Activated naive CD4-positive, alpha-beta T cell treated with Interleukin-2 at 50 U/mL for 16 hours (primary cell): ENCODE data around the gene KCTD15.

Source experiments
- DNase-seq: peaks from one replicate; pipeline ENCODE4 v3.0.0-alpha.2; 2020

Gene KCTD15, protein sequence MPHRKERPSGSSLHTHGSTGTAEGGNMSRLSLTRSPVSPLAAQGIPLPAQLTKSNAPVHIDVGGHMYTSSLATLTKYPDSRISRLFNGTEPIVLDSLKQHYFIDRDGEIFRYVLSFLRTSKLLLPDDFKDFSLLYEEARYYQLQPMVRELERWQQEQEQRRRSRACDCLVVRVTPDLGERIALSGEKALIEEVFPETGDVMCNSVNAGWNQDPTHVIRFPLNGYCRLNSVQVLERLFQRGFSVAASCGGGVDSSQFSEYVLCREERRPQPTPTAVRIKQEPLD

DNA sequence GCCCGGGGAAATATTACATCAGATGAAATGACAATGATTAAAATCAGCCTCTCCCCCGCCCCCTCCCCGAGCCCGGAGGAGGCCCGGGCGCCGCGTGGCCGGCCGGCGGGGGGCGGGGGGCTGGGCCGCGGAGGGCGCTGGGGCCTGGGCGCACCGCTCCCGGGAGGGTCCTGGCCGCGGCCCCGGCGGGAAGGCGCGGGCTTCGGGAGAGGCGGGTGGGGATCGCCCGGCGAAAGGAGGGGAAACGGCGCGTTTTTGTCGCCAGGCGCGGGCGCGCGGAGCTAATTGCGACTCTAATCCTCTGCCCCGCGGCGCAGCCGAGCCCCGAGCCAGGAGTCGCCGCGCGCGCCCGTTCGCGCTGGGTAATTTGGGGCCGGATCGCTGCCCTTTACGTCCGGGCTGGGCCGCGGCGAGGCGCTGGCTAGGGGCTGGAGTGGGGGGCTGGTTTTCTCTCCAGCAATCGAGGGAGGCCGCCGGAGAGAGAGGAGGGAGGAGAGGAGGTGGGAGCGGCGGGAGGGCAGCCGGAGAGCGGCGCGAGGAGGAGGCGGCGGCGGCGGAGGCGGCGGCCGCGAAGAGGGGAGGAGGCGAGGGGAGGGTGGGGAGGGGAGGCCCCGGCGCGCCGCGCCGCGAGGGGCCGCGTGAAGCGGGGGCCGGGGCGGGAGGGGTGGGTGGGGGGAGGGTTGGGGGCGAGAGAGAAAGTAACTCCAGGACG is at the start of gene KCTD15:
Gene KCTD15 (plus strand): TSS at position 707 of the 712 bp plus-strand sequence. CDS start 3,585 bp downstream, outside the sequence.
- DNase-seq, result peak; percentile 70

DNA sequence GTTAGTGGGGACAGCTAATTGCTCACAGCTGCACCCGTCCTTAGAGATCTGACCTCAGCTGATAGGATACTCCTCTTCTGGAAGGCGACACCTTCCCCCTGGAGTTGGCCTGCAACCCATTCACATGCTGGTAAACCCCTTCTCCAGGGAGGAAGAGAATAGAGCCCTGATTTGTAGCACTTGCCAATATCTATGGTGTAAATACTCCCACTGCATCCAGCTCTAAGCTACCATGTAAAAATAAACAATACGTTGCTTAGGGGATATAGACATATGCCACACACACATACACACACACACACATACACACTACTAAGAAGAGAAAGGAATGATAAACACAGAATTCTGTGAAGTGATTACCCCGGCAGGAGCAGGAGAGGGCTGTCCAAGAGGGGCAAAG is 49.4 kb upstream of the KCTD15 start:
- DNase-seq, result no peak

DNA sequence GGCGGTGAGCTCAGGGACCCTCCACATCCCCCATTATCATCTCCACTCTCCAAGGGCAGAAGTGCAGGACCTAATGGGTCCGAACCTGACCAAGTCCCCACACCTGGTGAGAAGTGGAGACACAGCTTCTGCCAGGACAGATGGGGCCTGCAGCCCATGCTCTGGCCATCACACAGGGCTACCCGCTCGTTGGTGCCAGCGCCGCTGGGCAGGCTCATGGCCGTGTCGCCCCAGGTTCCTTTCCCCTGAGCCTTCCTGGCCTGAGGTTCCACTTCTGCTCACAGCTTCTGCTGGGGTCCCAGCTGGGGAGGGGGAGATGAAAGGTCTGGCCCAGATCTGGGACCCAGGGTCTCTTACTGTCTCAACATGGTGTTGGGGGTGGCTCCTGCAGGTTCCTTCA is 48.4 kb upstream of the KCTD15 start:
- no peak for DNase-seq

DNA sequence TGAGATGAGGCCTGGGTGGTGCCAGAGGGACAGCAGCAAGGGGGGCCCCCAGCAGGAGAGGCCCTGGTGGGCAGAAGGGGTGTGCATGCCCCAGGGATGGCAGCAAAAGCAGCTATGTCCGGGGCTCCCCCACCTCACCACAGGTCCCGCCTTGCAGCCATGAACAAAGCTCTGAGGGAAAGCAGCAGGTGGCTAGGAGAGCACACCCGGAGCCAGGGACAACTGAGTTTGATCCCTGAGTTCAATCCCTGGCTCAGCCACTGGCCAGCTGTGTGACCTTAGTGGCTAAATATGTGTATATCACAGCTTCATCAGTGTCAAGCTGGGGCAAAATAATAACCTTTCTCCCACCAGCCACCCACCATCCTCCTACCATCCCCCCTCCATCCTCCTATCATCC is 47.7 kb upstream of the KCTD15 start:
- DNase-seq, result no peak

DNA sequence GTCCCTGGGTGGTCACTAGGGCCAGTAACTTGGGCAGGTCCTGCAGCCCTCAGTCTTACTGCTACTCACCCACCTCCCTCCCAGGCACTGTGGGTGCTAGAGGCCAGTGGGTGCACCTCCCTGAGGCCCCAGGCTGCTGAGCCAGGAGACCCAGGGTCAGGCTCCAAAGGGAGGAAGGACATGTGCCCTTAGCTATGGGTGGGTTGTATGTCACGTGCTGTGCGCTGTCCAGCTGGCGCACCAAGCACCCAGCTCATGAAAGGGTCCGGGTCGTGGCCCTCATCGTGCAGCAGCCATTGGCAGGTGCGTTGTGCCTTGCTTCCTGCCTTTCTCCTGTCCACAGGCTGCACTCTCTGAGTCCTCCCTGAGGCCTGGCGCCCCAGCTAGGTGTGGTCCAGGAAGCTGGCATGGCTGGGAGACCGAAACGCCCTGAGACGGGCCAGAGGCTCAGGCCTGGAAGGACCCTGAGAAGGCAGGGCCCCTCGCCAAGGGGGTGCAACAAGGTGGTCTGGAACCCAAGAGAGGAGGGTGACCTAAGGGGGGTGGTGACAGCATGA is 47.0 kb upstream of the KCTD15 start:
- DNase-seq, result no peak

DNA sequence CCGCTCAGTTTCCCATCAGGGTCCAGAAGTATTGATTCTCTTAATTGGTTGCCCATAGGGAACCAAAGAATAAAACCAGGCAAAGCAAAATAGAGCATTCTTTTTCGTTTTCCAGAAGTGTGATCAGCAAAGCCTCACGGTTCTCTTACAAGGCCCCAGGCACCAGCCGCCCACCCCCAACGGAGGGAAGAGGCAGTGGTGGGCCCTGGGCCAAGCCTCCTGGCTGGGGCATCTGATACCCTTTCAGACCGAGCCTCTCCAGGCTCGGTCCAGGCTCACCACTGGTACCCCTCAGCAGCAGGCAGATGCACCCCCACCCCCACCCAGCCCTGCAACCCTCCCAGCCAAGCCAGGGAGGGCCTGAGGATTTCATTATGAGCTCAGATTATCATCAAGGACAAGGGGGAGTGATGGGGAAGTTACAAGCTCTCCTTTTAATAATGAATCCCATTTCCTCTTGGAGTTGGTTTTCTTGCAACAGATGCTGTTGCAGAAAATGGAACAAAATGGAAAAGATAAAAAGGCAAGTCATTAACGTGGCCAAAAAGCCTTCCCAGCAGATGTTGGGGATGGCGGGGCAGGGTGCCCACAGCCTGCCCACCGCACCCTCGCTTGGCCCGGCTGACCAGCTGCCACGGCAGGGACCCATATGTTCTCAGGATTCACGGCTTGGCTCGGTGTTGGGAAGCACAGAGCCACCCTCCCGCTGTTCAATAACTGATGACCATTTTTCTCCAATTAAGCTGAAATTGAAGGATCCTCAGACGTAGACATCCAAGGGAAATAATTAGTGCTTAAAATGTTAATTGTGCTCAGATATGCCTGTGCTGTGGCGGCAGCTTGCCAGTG is 45.9 kb upstream of the KCTD15 start:
- DNase-seq, result no peak

DNA sequence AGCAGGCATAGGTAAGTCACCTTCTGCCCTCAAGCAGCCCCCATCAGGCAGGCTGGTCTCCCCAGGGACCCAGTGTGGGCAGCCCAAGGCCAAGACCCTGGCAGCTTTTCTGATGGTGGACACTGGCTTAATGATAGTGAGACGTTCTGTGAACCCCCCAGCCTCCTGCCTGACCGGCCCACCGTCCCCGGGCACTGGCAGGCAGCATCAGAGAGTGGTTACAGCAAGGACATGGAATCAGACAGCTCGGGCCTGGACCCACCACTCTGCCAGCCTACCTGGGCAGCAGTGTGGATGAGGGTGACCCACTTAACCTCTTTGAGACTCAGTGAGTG is 45.3 kb upstream of the KCTD15 start:
- no peak for DNase-seq

DNA sequence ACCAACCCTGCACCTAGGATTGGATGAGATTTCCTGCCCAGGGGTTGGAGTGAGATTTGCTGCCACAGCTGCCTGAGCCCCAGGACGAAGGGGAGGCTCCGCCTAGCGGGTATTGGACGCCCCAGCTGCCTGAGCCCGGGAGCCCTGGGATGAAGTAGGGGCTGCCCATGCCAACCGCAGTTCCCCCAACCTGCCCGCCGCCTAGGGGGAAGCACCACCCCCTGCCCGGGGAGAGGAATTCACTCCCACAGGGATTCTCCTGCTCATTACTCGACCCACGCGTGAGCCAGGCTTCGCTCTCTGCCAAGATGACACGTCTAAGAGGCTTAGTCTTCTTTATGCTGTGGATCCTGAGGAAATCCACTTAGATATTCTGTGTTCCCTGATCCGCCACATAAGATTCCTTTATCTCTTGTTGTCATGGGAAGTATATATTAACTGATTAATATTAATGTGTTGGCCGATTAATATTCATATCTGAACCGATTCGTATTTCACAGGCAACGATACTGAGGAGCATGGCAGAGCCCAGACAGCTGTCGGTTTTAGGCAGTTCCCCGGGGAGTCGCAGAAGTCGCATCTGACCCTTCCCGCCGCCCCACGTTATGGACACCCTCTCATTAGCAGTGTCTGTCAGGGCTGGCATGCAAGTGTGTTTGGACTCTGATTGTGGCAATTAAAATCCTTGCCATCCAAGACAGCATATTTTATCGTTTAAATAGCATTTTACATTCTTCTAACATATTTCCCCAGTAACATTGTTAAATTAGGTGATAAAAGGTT is 44.5 kb upstream of the KCTD15 start:
- DNase-seq, result no peak

DNA sequence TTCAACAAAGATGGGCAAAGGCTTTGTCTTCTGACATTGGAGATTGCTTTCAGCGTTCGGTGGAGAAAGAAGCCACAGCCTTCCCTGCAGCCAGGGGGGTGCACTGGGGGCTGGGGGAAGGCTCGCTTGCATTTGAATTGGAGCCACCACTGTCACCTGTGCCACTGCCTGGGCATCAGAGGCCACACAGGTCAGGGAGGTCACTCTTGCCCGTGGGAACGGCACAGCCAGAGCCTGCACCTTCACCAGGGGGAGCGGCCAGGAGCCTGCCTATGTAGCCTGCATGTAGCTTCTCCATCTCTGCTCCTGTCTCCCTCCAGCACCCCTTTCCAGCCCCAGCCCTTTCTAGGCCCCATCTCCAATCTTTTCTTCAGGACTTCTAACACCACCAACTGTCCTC is 43.7 kb upstream of the KCTD15 start:
- no peak for DNase-seq

DNA sequence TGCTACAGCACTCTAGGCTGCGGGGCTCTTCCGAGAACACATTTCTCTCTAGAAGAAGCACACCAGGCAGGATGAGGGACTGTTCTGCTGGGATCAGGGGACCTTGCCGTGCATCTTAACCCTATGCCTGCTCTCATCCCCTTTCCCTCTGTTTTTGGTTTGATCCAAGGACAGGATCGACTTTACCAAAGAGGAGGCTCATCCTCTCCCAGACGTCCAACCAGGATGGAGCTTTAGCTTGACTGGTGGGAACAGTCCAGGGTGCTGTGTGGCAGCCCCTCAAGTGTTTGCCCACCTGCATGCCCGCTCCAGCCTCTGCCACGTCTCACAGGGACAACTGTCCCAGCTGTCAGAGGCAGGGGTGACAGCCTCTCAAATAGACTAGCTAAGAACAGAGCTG is 42.3 kb upstream of the KCTD15 start:
- DNase-seq, result no peak

DNA sequence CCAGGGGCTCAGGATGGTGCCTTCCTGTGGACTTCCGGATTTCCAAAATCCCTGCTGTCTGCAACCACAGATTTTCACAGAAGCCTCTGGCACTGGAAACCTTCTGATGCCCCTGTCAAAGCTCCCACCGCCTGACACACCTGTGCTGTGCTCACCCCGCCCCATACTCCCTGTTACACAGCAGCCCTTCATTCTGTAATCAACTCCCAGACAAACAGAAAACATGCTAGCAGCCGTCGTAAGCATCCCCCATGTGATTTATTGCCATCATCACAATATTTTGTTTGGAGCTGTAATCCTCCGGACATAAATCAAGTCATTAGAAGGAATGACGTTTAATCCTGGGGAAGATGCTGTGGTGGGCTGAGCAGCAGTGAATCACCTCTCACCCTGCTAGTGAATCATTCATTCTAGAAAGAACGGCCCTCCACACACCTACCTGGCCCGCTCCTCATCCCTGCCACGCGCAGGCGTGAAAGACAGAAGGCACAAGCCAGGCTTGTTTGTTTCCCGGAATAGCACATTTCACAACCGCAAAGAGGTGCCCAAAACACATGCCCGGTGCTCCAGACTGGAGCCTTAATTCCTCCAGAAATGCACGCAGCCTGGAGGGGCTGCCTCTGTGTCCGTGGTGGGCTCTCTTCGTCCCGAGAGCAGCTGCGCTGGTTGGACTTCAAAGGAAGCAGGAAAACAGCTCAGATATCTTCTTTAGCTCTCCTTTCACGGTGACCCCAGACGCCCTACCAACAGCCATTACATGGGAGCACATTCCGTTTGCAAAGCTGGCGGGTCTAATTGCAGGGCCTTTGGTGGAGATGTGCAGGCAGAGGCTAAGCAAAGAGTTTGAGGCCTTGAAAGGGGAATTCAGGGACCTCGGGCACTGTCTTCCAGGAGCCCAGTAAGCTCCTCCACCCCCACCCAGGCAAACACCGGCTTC is 41.3 kb upstream of the KCTD15 start:
- DNase-seq, result no peak

DNA sequence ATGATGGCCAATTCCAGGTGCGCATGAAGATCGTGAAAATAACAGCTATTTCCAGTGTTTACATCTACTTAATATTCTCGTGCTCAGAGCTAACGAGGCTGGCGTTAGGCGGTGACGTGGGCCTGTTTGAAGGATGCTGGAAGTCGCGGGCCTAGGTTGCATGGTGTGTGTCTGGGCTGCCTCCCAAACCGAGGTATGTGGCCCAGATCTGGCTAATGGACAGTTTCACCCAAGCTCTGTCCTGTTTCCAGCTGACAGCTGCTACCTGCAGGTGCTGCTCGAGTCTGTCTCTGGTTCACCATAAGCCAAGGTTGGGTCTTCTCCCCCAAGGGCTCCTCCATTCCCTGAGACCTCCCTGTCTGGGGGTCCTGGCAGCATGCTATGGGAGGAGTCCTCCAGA is 40.5 kb upstream of the KCTD15 start:
- DNase-seq, result no peak

DNA sequence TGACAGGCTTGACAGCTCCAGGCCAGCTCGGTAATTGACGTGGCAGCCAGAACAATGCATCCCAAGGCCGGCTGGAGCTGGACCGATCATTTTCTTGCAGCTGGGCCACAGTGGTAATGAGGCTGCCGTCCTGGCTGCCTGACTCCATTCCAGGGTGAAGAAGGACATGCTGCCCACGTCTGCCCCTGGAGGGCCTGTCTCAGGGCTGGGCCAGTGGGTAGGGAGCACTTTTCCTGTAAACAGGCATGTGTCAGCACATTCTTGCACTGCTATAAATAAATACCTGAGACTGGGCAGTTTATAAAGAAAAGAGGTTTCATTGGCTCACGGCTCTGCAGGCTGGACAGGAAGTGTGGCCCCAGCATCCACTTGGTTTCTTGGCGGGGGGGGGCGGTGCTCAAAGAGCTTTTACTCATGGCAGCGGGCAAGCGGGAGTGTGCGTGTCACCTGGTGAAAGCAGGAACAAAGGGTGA is 38.1 kb upstream of the KCTD15 start:
- DNase-seq, result no peak

DNA sequence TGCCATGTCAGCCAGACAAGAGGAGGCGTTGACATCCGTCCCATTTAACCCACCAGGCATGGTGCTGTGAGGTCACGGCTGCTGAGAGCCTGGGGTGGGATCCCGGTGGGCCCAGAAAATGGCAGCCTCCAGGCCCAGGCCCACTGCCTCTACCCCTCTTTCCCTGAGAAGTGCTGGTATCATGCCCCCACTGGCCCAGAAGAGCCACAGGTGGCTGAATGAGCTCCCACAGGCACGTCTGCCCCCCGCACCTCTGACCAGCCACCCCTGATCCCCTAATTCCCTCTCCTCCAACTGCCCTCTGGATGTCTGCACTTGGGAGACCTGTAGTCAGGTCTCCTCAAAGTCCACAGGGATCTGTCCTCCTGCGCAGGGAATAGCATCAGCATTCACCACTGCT is 37.3 kb upstream of the KCTD15 start:
- DNase-seq, result no peak

DNA sequence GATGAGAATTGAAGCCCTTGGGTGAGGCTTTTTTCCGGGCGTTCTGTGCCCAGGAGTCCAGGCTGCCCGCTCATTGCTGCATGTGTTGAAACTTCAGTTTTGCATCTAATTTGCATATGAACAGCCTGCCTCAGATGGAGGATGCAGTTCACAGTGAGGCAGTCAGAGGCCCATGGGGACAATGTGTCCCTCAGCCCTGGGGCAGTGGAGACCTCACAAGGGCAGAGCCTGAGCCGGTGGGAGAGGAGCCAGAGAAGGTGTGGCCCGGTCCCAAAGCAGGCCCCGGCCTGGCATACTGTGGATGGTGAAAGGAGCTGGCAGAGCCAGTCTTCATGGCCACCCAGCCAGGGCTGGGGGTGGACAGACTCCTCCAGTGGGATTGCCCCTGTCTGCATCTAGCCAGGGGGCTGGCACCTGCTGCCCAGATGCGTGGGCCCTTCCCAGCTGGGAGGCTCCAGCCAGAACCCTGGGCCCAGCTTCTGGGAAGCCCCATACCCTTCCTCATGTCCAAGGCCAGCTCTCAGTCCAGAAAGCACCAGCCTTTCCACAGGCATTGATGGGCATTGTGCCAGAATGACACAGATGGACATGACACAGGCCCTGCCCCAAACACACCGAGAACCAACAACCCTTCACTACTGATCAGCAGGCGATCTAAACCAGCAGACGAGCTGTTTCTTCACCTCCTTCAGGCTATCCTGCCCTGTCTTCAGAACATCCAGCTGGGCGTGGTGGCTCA is 32.9 kb upstream of the KCTD15 start:
- no peak for DNase-seq

DNA sequence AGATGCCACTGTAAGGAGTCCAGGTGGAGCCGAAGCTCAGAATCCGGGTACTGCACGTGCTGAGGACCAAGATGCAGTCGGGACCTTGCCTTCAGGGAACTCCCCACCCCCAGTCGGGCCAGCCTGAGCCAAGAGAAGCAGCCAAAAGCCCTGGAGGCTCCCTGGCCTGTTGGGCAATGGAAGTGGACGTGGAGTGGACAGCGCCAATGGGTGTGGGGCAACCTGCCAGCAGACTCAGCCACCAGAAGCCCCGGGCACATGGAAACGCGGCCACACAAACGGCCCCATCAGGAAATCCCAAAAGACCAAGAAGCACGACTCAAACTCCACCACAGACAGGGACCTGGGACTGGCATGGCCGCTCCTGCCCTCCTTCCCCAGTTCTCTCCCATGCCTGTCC is 30.0 kb upstream of the KCTD15 start:
- no peak for DNase-seq

DNA sequence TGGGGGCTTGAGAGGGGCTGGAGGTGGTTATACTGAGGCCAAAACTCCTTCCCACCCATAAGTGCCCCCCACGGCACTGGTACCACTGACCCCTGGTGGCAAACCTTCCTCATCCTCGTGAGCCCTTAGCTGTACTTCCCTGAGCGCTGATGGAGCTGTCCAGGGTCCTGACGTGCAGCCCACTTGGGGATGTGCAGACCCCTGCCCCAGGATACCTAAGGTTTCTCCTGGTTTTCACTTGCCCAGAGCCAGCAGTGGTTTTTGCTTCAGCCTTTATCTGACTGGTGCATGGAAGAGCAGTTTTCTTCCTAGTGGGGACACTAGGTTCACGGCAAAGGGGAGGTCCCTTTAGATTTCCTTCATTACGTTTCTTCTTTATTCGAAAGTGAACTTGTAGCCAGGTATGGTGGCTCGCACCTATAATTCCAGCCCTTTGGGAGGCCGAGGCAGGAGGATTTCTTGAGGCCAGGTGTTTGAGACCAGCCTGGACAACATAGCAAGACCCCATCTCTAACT is 28.7 kb upstream of the KCTD15 start:
- DNase-seq, result peak; percentile 10

DNA sequence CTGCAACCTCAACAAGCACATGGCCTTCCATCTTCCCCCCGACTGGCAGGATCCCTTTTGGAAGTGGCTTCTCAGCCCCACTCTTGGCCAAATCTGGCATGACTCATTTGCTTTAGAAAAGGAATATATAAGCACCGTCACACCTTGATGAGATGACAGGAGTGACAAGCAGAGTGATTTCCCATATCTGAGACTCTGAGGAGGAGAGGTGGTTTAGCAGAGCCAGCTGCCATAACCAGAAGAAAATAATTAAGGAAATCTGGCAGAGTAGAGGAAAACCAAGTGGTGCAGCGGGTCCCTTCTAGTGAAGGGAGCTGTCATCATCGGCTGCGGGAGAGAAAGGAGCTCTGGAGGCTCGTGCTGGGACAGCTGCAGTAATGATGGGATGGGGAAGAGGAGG is 27.5 kb upstream of the KCTD15 start:
- DNase-seq, result no peak

DNA sequence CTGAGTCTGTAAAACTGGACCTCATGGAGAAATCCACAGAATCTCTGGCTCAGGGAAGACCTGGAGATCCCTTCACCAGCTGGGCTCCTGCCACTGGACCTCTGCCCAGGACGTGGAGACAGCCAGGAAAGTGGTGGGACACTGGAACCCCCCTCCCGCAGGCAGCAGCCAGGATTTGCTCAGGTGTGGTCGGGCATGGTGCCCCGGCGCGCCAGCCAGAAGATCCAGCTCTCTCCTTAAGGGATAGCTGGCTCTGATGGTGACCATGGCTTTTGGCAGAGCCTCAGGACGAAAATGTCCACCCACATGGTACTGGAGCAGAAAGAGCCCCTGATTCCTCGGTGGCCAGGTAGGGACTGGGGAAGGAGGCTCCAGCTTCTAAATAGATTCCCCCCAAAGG is 26.6 kb upstream of the KCTD15 start:
- DNase-seq, result no peak

DNA sequence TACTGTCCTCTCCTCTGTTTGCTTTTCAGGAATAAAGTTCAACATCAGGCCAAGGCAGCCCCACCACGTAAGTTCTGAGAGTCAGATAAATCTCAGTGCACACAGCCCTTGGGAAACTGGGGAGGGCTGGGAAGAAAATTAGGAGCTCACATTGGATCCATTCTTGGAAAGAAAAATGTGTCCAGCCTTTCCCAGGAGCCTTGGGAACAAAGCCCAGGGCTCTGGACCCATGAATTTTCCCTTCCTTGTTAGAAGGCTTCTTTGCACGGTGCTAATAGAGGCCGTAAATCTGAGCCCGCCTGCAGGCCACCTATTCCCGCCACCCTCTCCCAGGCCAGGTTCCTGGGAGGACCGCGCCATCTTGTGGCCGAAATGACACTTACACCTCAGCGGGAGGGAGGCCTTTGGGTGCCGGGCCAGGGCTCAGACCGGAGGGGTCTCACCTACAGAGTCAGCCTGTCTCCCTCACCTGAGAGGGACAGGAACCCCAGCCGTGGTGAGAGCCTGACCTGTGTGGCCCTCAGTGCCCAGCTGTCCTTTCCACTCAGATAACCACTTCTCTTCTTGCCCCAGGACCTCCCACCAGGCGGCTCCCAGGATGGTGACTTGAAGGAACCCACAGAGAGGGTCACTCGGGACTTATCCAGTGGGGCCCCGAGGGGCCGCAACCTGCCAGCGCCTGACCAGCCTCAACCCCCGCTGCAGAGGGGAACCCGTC is 25.1 kb upstream of the KCTD15 start:
- peak; percentile 70 for DNase-seq
